Sigmoid colon (tissue), 4 donors: Measurements from ENCODE around the gene NUMA1.

Experiments
- EP300 ChIP-seq, 4 donors: sonication (generic); formaldehyde crosslinking; IDR thresholded peaks; one replicate each; pipeline ENCODE4 v1.6.1; 2017; ENCODE audit warnings: antibody characterized with exemption in 4 of 4
- POLR2A ChIP-seq, 2 donors: fragments of 450-650 bp; IDR thresholded peaks; one replicate each; pipeline ENCODE4 v1.6.1; 2016; ENCODE audit warnings: antibody characterized with exemption in 2 of 2, mild to moderate bottlenecking in 2 of 2, moderate library complexity in 2 of 2
- TF ChIP-seq, protein P1 (sequence below), 4 experiments: fragments of 450-650 bp in 3 of 4; fragments of 200-600 bp in 1 of 4; IDR thresholded peaks; one replicate each; pipeline ENCODE4 v1.5.1; 2016 to 2019; ENCODE audit warnings: antibody characterized with exemption in 4 of 4, mild to moderate bottlenecking in 3 of 4, moderate library complexity in 2 of 4

DNA sequence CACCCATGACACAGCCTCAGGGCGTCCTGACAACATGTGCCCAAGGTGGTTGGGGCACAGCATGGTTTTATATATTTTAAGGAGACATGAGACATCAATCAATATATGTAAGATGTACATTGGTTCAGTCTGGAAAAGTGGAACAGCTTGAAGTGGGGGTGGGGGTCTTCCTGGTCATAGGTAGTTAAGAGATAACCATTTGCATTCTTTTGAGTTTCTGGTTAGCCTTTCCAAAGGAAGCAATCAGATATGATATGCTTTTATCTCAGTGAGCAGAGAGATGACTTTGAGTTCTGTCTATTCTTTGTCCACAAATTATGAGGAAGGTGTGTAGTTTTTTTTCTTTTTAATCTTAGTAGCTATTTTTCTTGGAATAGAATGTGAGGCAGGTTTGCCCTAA is 42.3 kb upstream of the NUMA1 start:
- TF ChIP-seq POLR2A (IDR thresholded peaks at IDR 0.05) = no peak
- TF ChIP-seq, protein P1, sequence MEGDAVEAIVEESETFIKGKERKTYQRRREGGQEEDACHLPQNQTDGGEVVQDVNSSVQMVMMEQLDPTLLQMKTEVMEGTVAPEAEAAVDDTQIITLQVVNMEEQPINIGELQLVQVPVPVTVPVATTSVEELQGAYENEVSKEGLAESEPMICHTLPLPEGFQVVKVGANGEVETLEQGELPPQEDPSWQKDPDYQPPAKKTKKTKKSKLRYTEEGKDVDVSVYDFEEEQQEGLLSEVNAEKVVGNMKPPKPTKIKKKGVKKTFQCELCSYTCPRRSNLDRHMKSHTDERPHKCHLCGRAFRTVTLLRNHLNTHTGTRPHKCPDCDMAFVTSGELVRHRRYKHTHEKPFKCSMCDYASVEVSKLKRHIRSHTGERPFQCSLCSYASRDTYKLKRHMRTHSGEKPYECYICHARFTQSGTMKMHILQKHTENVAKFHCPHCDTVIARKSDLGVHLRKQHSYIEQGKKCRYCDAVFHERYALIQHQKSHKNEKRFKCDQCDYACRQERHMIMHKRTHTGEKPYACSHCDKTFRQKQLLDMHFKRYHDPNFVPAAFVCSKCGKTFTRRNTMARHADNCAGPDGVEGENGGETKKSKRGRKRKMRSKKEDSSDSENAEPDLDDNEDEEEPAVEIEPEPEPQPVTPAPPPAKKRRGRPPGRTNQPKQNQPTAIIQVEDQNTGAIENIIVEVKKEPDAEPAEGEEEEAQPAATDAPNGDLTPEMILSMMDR (IDR thresholded peaks at IDR 0.05) = no peak
- TF ChIP-seq EP300 (IDR thresholded peaks at IDR 0.05) = no peak
